Placental pericyte (primary cell): ENCODE results near the gene USP54. TPM values are rescaled to one million over a fixed set of nuclear protein-coding genes. Genes with fewer than 3 reads are reported as not detected.

ENCODE experiments used
- small RNA-seq: library from RNA; depleted of rRNA; stranded (forward); fragments of <200 nt; gene quantifications from one replicate; pipeline ENCODE3, GENCODE V24; 2012; ENCODE audit warnings: low replicate concordance
- total RNA-seq: library from RNA; depleted of rRNA; stranded (reverse); fragments of >200 nt; gene quantifications from 2 replicates; pipeline ENCODE4 v1.2.3, GENCODE V29; 2012

The USP54 gene
- 9.7 and 15.1 TPM in 2 replicates for total RNA-seq

GRCh38 chr10:73590881-73591799 is at the start of gene USP54:
Gene USP54, minus strand, starts transcription at chr10:73591342. Its CDS starts 15,684 bp downstream, at chr10:73575658.

GRCh38 chr10:73495884-73496674 is 95.1 kb downstream of the USP54 start, which contains the start of gene PPP3CB:
Gene PPP3CB, minus strand, starts transcription at chr10:73496024. Its CDS starts 135 bp downstream, at chr10:73495889.

Small RNAs within 50 kb of the gene (small RNA-seq; reads per million reads assigned to genes)
- not detected for gene RNU6-883P

Other genes starting within 250 kb of the USP54 start
- 0.44 and 0.57 TPM in 2 replicates for gene CFAP70, start 232.5 kb downstream of the USP54 start, total RNA-seq
- gene ANXA7, start 177.3 kb downstream of the USP54 start, total RNA-seq, result 114 and 146 TPM in 2 replicates
- gene MSS51, start 157.8 kb downstream of the USP54 start, total RNA-seq, result 1.5 and 1.9 TPM in 2 replicates
- gene PPP3CB, start 95.3 kb downstream of the USP54 start, total RNA-seq, result 27.5 and 29.8 TPM in 2 replicates
- 0.29 TPM in 1 of 2 replicates, not detected in the other for gene MYOZ1, start 50.1 kb upstream of the USP54 start, total RNA-seq
- gene SYNPO2L, start 64.7 kb upstream of the USP54 start, total RNA-seq, result under 0.01 and 0.43 TPM in 2 replicates
- 3.9 TPM in 2 replicates for gene AGAP5, start 106.8 kb upstream of the USP54 start, total RNA-seq
- gene SEC24C, start 153.0 kb upstream of the USP54 start, total RNA-seq, result 64.3 and 86.2 TPM in 2 replicates
- 7.2 and 16.9 TPM in 2 replicates for gene CHCHD1, start 190.7 kb upstream of the USP54 start, total RNA-seq
- gene ZSWIM8, start 194.3 kb upstream of the USP54 start, total RNA-seq, result 85.5 and 111 TPM in 2 replicates
- gene NDST2, start 220.3 kb upstream of the USP54 start, total RNA-seq, result 25.3 and 31.3 TPM in 2 replicates